Gastroesophageal sphincter (tissue), 3 donors: Measurements from ENCODE around the gene MFAP3.

Source experiments
- EP300 ChIP-seq: sonication (generic); formaldehyde crosslinking; IDR thresholded peaks from one replicate; pipeline ENCODE4 v1.6.1; 2017; ENCODE audit warnings: antibody characterized with exemption, mild to moderate bottlenecking
- POLR2A ChIP-seq, 2 donors: fragments of 450-650 bp; IDR thresholded peaks; one replicate each; pipeline ENCODE4 v1.6.1; 2017; ENCODE audit warnings: antibody characterized with exemption in 2 of 2, mild to moderate bottlenecking in 2 of 2, moderate library complexity in 1 of 2
- POLR2AphosphoS5 ChIP-seq: sonication (generic); formaldehyde crosslinking; IDR thresholded peaks from one replicate; pipeline ENCODE4 v1.6.1; 2017; ENCODE audit warnings: antibody characterized with exemption
- TF ChIP-seq, protein P1 (sequence below), 4 experiments: fragments of 200-600 bp in 2 of 4; fragments of 450-650 bp in 2 of 4; sonication (generic) in 1 of 4; IDR thresholded peaks; one replicate each; pipeline ENCODE4 v1.5.1; 2017 to 2019; ENCODE audit warnings: antibody characterized with exemption in 4 of 4, mild to moderate bottlenecking in 2 of 4, moderate library complexity in 2 of 4

DNA sequence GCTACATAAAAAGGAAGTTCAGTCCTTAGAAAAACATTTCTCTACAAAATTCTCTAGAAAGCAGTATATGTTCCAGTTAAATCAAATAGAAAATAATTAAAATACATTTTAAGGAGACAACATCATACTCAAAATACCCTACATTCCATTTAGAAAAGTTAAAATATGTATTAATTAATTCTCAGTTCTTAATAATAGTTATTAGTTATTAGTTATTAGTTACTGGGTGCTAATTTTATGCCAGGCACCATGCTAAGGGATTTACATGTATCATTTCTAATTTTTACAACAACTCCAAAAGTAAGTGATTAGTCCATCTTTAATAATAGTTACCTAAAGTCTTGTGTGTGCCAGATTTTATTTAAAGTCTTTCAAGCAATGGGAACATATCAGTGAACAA lies 38.1 kb upstream of the MFAP3 start:
- TF ChIP-seq POLR2A (IDR thresholded peaks at IDR 0.05) (no peak), EP300 (no peak), POLR2AphosphoS5 (no peak)
- TF ChIP-seq, protein P1, sequence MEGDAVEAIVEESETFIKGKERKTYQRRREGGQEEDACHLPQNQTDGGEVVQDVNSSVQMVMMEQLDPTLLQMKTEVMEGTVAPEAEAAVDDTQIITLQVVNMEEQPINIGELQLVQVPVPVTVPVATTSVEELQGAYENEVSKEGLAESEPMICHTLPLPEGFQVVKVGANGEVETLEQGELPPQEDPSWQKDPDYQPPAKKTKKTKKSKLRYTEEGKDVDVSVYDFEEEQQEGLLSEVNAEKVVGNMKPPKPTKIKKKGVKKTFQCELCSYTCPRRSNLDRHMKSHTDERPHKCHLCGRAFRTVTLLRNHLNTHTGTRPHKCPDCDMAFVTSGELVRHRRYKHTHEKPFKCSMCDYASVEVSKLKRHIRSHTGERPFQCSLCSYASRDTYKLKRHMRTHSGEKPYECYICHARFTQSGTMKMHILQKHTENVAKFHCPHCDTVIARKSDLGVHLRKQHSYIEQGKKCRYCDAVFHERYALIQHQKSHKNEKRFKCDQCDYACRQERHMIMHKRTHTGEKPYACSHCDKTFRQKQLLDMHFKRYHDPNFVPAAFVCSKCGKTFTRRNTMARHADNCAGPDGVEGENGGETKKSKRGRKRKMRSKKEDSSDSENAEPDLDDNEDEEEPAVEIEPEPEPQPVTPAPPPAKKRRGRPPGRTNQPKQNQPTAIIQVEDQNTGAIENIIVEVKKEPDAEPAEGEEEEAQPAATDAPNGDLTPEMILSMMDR (IDR thresholded peaks at IDR 0.05) = no peak
